OCI-LY1 (cell line): ENCODE measurements around the gene PLCB2.

ENCODE experiments used
- H2AFZ ChIP-seq: fragments of 200-600 bp; sonication (generic), shearing (Covaris generic); 2 replicates; pipeline ENCODE4 v1.6.0; 2014; ENCODE audit warnings: antibody characterized with exemption, mild to moderate bottlenecking, low read length
- H3F3A ChIP-seq: fragments of 200-600 bp; sonication (generic), shearing (Covaris generic); 2 replicates; pipeline ENCODE4 v1.6.0; 2014; ENCODE audit warnings: mild to moderate bottlenecking, antibody characterized with exemption, low read length, moderate library complexity; ENCODE audit not compliant: insufficient read depth
- H3K27ac ChIP-seq: fragments of 200-600 bp; sonication (generic); 2 replicates; pipeline ENCODE4 v1.5.1; 2014; ENCODE audit warnings: low read length, mixed run types, mild to moderate bottlenecking, low read depth; ENCODE audit not compliant: poor library complexity, severe bottlenecking
- H3K27me3 ChIP-seq: fragments of 200-600 bp; sonication (generic); 2 replicates; pipeline ENCODE4 v1.6.0; 2014; ENCODE audit warnings: antibody characterized with exemption, mild to moderate bottlenecking, low read length, moderate library complexity; ENCODE audit not compliant: insufficient read depth
- H3K36me3 ChIP-seq: fragments of 200-600 bp; sonication (generic); 2 replicates; pipeline ENCODE4 v1.6.1; 2014; ENCODE audit warnings: mild to moderate bottlenecking, antibody characterized with exemption, low read length, moderate library complexity, mixed read lengths; ENCODE audit not compliant: insufficient read depth
- H3K4me1 ChIP-seq: fragments of 200-600 bp; sonication (generic); 2 replicates; pipeline ENCODE4 v1.5.1; 2014; ENCODE audit warnings: mild to moderate bottlenecking, low read length, moderate library complexity; ENCODE audit not compliant: insufficient read depth, severe bottlenecking
- H3K4me2 ChIP-seq: fragments of 200-600 bp; sonication (generic), shearing (Covaris generic); 2 replicates; pipeline ENCODE4 v1.6.1; 2014; ENCODE audit warnings: low read length
- H3K4me3 ChIP-seq: fragments of 200-600 bp; sonication (generic); 2 replicates; pipeline ENCODE4 v1.5.1; 2014; ENCODE audit warnings: low read length, low read depth, mild to moderate bottlenecking, mixed read lengths; ENCODE audit not compliant: poor library complexity, severe bottlenecking
- H3K79me2 ChIP-seq: fragments of 200-600 bp; shearing (Covaris generic); 2 replicates; pipeline ENCODE4 v1.6.1; 2016; ENCODE audit warnings: mixed run types, low read length, mixed read lengths; ENCODE audit not compliant: insufficient read depth
- H3K9ac ChIP-seq: fragments of 200-600 bp; sonication (generic), shearing (Covaris generic); 2 replicates; pipeline ENCODE4 v1.6.1; 2014; ENCODE audit warnings: mild to moderate bottlenecking, low read length, mixed read lengths
- H3K9me2 ChIP-seq: fragments of 200-600 bp; sonication (generic), shearing (Covaris generic); 2 replicates; pipeline ENCODE4 v1.6.1; 2014; ENCODE audit warnings: low read depth, mild to moderate bottlenecking, low read length, mixed read lengths
- H3K9me3 ChIP-seq: fragments of 200-600 bp; shearing (Covaris generic); 2 replicates; pipeline ENCODE4 v1.6.1; 2014; ENCODE audit warnings: low read length, mixed read lengths
- H4K20me1 ChIP-seq: fragments of 200-600 bp; sonication (generic), shearing (Covaris generic); 2 replicates; pipeline ENCODE4 v1.6.0; 2016; ENCODE audit warnings: mild to moderate bottlenecking, low read length; ENCODE audit not compliant: insufficient read depth
- CTCF ChIP-seq: fragments of 200-600 bp; sonication (generic), shearing (Covaris generic); IDR thresholded peaks from 2 replicates; pipeline ENCODE4 v1.5.1; 2017; ENCODE audit warnings: mild to moderate bottlenecking, antibody characterized with exemption, low read length, moderate library complexity, mixed read lengths
- EZH2 ChIP-seq: fragments of 200-600 bp; sonication (generic), shearing (Covaris generic); IDR thresholded peaks from 2 replicates; pipeline ENCODE4 v1.8.0; 2017; ENCODE audit warnings: borderline replicate concordance, mixed run types, mild to moderate bottlenecking, antibody characterized with exemption, low read length, moderate library complexity, mixed read lengths

Gene PLCB2

GRCh38 chr15:40306371-40306770 is 1.4 kb downstream of the PLCB2 start:
- H3K4me3 ChIP-seq: no peak overlapping the region
- H2AFZ ChIP-seq: no peak overlapping the region
- no peak overlapping the region for H3K27ac ChIP-seq
- no peaks in the 10 kb centered on the region for H3K36me3 ChIP-seq
- H3K4me2 ChIP-seq: no peak overlapping the region
- H3K9me3 ChIP-seq: no peaks in the 10 kb centered on the region
- H3K9ac ChIP-seq: no peak overlapping the region
- no peaks in the 10 kb centered on the region for H3K79me2 ChIP-seq
- peaks cover 24% of the 10 kb centered on the region for H3K4me1 ChIP-seq
- no peaks in the 10 kb centered on the region for H3K27me3 ChIP-seq
- TF ChIP-seq EZH2: no peak
- no peak for TF ChIP-seq CTCF
- no peaks in the 10 kb centered on the region for H3K9me2 ChIP-seq
- H3F3A ChIP-seq: no peaks in the 10 kb centered on the region
- H4K20me1 ChIP-seq: no peaks in the 10 kb centered on the region

GRCh38 chr15:40305281-40305680 is 2.5 kb downstream of the PLCB2 start:
- Histone ChIP-seq H3K27ac (no peak overlapping the region), H3K27me3 (peaks cover 8% of the 10 kb centered on the region; the same call in 1 of the 2 replicates), H3K4me3 (no peak overlapping the region), H3K9me3 (peaks cover 5% of the 10 kb centered on the region), H3K4me2 (no peak overlapping the region), H4K20me1 (no peaks in the 10 kb centered on the region), H3F3A (no peaks in the 10 kb centered on the region), H3K79me2 (no peaks in the 10 kb centered on the region), H3K9me2 (no peaks in the 10 kb centered on the region), H2AFZ (no peak overlapping the region), H3K9ac (no peak overlapping the region), H3K4me1 (peaks cover 24% of the 10 kb centered on the region), H3K36me3 (no peaks in the 10 kb centered on the region; the same call in 1 of the 2 replicates)
- TF ChIP-seq CTCF: no peak
- no peak for TF ChIP-seq EZH2

- peaks cover 9% of the 10 kb centered on the region; the same call in 1 of the 2 replicates for H3K27me3 ChIP-seq
- H3K4me2 ChIP-seq: no peak overlapping the region
- no peaks in the 10 kb centered on the region for H3K79me2 ChIP-seq
- no peak for TF ChIP-seq CTCF
- no peak for TF ChIP-seq EZH2
- no peak overlapping the region for H2AFZ ChIP-seq
- no peaks in the 10 kb centered on the region for H3K9me2 ChIP-seq
- H3K36me3 ChIP-seq: no peaks in the 10 kb centered on the region; the same call in 1 of the 2 replicates
- no peaks in the 10 kb centered on the region for H4K20me1 ChIP-seq
- no peak overlapping the region for H3K27ac ChIP-seq
- H3K4me3 ChIP-seq: no peak overlapping the region
- H3K9ac ChIP-seq: no peak overlapping the region
- H3K9me3 ChIP-seq: peaks cover 6% of the 10 kb centered on the region
- no peaks in the 10 kb centered on the region for H3F3A ChIP-seq
- peaks cover 15% of the 10 kb centered on the region for H3K4me1 ChIP-seq
Observed at GRCh38 chr15:40303576-40303975, 4.2 kb downstream of the PLCB2 start.
